Muscle of leg (tissue), 11 donors: ENCODE data around the gene SHROOM2. TPM values are rescaled to one million over a fixed set of nuclear protein-coding genes. Genes with fewer than 3 reads are reported as not detected.

ENCODE experiments used
- DNase-seq: peaks from one replicate; pipeline ENCODE4 v3.0.0; 2013
- H3K27ac ChIP-seq: one replicate; pipeline ENCODE4 v1.5.1; 2013; ENCODE audit warnings: mild to moderate bottlenecking, low read length, control low read depth
- H3K27me3 ChIP-seq: one replicate; pipeline ENCODE4 v1.6.1; 2013; ENCODE audit warnings: low read length; ENCODE audit not compliant: control insufficient read depth, insufficient read depth
- H3K36me3 ChIP-seq: one replicate; pipeline ENCODE4 v1.6.1; 2013; ENCODE audit warnings: low read length; ENCODE audit not compliant: control insufficient read depth, insufficient read depth
- H3K4me1 ChIP-seq: one replicate; pipeline ENCODE4 v1.6.1; 2013; ENCODE audit warnings: low read length; ENCODE audit not compliant: control insufficient read depth, insufficient read depth
- H3K4me3 ChIP-seq: one replicate; pipeline ENCODE4 v1.5.1; 2013; ENCODE audit warnings: low read length, control low read depth
- H3K9me3 ChIP-seq: replicated peaks from 2 replicates; pipeline ENCODE4 v1.6.1; 2013; ENCODE audit warnings: low read depth, low read length; ENCODE audit not compliant: control insufficient read depth
- WGBS: methylation state at CpG from one replicate; pipeline ENCODE4 v1.1.5; 2013; ENCODE audit warnings: missing lambda C conversion rate; ENCODE audit not compliant: insufficient coverage; 5-methylcytosine and 5-hydroxymethylcytosine counted together
- polyA plus RNA-seq, 8 donors: library from polyadenylated mRNA; unstranded; fragments of 120-200 nt; gene quantifications; one replicate each; pipeline versions ENCODE4 v1.2.1 to v1.2.3, GENCODE V29; 2013; ENCODE audit warnings: inconsistent platforms in 1 of 8, low replicate concordance in 1 of 8; ENCODE audit not compliant: insufficient read length in 8 of 8, insufficient read depth in 1 of 8
- total RNA-seq: library from RNA; stranded (reverse); fragments of 120-200 nt; gene quantifications from one replicate; pipeline ENCODE4 v1.2.4, GENCODE V29; 2013

The SHROOM2 gene
- total and polyA plus RNA-seq, 9 donors: 0.84 to 3.7 (median 1.7) TPM

DNA sequence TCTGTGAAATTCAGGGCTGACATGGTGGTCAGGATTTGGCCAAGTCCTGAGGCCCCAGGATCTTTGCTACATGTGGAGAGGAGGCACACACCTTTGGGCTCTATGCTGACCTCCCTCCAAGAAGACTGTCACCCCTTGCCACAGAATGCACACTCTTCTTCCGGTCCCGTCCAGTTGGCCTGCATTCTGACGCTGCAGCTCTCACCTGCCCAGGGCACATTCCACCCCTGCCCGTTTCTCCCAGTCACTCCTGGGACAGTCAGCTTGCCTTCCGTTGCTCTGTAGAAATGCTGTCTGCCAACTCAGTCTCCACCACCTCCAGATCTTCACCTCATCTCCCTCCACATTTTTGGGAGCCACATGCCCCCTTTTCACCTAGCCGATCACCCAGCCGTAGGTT, 76.7 kb downstream of the SHROOM2 start:
- H3K36me3 ChIP-seq: no peaks in the 10 kb centered on the region
- 88% methylated on average over 7 of the region's 7 CpGs for WGBS
- H3K4me3 ChIP-seq: no peak overlapping the region
- no peaks in the 10 kb centered on the region for H3K9me3 ChIP-seq
- no peak for DNase-seq
- H3K27ac ChIP-seq: no peak overlapping the region
- H3K27me3 ChIP-seq: peaks cover 22% of the 10 kb centered on the region
- no peaks in the 10 kb centered on the region for H3K4me1 ChIP-seq

DNA sequence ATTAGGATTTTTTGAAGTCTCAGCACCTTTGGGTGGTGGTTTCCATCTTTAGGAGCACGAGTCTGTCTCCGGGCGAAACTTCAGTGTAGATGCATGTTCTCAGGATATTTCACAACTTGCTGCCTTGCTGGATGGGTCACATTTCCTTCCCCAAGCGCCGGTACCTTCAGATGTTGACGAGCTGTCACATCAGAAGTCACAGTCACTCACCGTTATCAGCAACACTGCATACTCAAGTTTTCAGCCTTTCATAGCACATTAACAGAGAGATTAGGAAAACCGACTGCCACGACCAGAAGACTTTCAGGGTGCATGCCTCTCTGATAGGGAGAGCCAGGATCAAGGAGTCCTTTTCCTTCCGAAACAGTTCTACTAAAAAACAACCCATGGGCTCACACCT, 77.8 kb downstream of the SHROOM2 start:
- Histone ChIP-seq H3K27ac (no peak overlapping the region), H3K27me3 (peaks cover 18% of the 10 kb centered on the region), H3K4me3 (no peak overlapping the region), H3K9me3 (no peaks in the 10 kb centered on the region), H3K36me3 (no peaks in the 10 kb centered on the region), H3K4me1 (no peaks in the 10 kb centered on the region)
- WGBS: 76% methylated on average over 6 of the region's 10 CpGs
- peak; percentile 12 for DNase-seq

DNA sequence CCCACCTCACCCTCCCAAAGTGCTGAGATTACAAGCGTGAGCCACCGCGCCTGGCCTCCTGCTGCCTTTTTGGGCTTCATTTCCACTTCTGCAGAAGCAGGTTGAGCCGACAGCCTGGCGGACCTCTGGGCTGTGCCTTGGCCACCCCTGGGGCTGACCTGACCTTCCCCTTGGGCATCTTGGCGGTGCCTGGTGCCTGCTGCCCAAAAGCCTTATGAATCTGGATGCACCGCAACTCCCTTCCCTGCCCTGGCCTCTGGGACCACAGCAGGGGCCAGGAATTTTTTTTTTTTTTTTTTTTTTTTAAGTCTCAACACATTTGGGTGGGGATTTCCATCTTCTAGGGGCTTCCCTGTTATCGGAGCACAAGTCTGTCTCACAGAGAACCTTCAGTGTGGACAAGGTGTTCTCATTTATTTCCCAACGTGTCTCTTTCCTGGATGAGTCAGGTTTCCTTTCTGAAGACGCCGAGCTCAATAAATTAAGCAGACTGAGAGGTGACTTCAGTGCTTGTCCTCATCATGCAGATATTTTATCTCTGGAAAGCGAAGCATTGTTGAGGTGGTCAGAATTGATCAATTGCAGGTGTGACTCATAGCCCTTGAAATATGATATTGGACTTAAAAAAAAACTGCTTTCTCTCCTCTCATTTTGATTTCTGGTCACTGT, 79.7 kb downstream of the SHROOM2 start:
- no peak overlapping the region for H3K4me3 ChIP-seq
- no peaks in the 10 kb centered on the region for H3K9me3 ChIP-seq
- no peak overlapping the region for H3K27ac ChIP-seq
- no peaks in the 10 kb centered on the region for H3K36me3 ChIP-seq
- no peak for DNase-seq
- no peaks in the 10 kb centered on the region for H3K4me1 ChIP-seq
- WGBS: 90% methylated on average over 8 of the region's 12 CpGs
- peaks cover 13% of the 10 kb centered on the region for H3K27me3 ChIP-seq

GRCh38 chrX:9866633-9867032, 80.4 kb downstream of the SHROOM2 start:
- no peaks in the 10 kb centered on the region for H3K4me1 ChIP-seq
- WGBS: 60% methylated on average over 12 of the region's 13 CpGs

DNA sequence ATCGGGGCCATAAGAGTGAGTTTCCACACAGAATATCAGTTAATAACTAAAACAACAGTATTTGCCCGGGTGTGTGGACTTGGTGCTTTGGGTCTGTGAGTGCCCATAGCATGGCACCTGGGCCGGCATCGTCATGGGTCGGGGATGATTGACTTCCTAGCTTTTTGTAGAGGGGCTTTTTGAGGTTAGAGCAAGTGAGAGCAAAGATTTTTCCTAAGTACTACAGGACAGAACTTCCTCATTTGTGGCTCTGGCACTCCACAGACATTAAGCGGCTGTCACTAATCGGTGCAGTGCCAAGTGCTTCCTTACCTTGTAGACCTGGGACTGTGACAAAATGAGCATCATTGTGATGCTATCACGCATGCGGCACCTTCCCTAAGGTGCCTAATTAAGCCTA, 81.0 kb downstream of the SHROOM2 start:
- Histone ChIP-seq H3K36me3 (no peaks in the 10 kb centered on the region), H3K9me3 (no peaks in the 10 kb centered on the region), H3K4me3 (no peak overlapping the region), H3K27ac (no peak overlapping the region), H3K4me1 (no peaks in the 10 kb centered on the region), H3K27me3 (peaks cover 17% of the 10 kb centered on the region)
- WGBS: 80% methylated on average over 2 of the region's 9 CpGs
- DNase-seq: no peak

More at GRCh38 chrX:9866633-9867032, 80.4 kb downstream of the SHROOM2 start:
- no peak for DNase-seq
- no peak overlapping the region for H3K27ac ChIP-seq
- no peak overlapping the region for H3K4me3 ChIP-seq
- no peaks in the 10 kb centered on the region for H3K36me3 ChIP-seq
- peaks cover 17% of the 10 kb centered on the region for H3K27me3 ChIP-seq
- H3K9me3 ChIP-seq: no peaks in the 10 kb centered on the region

GRCh38 chrX:9867753-9868152, 81.5 kb downstream of the SHROOM2 start:
- Histone ChIP-seq H3K27ac (no peak overlapping the region), H3K4me3 (no peak overlapping the region), H3K9me3 (no peaks in the 10 kb centered on the region), H3K36me3 (no peaks in the 10 kb centered on the region), H3K4me1 (no peaks in the 10 kb centered on the region), H3K27me3 (peaks cover 15% of the 10 kb centered on the region)
- 60% methylated on average over 1 of the region's 4 CpGs for WGBS
- DNase-seq: no peak

GRCh38 chrX:9871701-9872268, 85.6 kb downstream of the SHROOM2 start:
- H3K9me3 ChIP-seq: no peaks in the 10 kb centered on the region
- H3K27me3 ChIP-seq: peaks cover 24% of the 10 kb centered on the region
- WGBS: no CpG with 5 or more reads among the region's 1 CpG
- no peak overlapping the region for H3K27ac ChIP-seq
- peak; percentile 10 for DNase-seq
- no peak overlapping the region for H3K4me3 ChIP-seq
- H3K4me1 ChIP-seq: no peaks in the 10 kb centered on the region
- H3K36me3 ChIP-seq: no peaks in the 10 kb centered on the region

- Histone ChIP-seq H3K4me1 (no peaks in the 10 kb centered on the region), H3K27me3 (peaks cover 32% of the 10 kb centered on the region)
- WGBS: 88% methylated on average over 9 of the region's 12 CpGs
Observed at GRCh38 chrX:9873360-9873759, 87.1 kb downstream of the SHROOM2 start.

GRCh38 chrX:9873952-9874351, 87.7 kb downstream of the SHROOM2 start:
- H3K9me3 ChIP-seq: no peaks in the 10 kb centered on the region
- DNase-seq: peak; percentile 14
- peaks cover 32% of the 10 kb centered on the region for H3K27me3 ChIP-seq
- 65% methylated on average over 6 of the region's 9 CpGs for WGBS
- H3K27ac ChIP-seq: no peak overlapping the region
- no peak overlapping the region for H3K4me3 ChIP-seq
- H3K36me3 ChIP-seq: no peaks in the 10 kb centered on the region
- no peaks in the 10 kb centered on the region for H3K4me1 ChIP-seq

More at GRCh38 chrX:9873360-9873759, 87.1 kb downstream of the SHROOM2 start:
- H3K4me3 ChIP-seq: no peak overlapping the region
- DNase-seq: no peak
- H3K9me3 ChIP-seq: no peaks in the 10 kb centered on the region
- H3K27ac ChIP-seq: no peak overlapping the region
- H3K36me3 ChIP-seq: no peaks in the 10 kb centered on the region

GRCh38 chrX:9874483-9874882, 88.3 kb downstream of the SHROOM2 start:
- Histone ChIP-seq H3K9me3 (no peaks in the 10 kb centered on the region), H3K27me3 (peaks cover 32% of the 10 kb centered on the region), H3K27ac (no peak overlapping the region), H3K36me3 (no peaks in the 10 kb centered on the region), H3K4me3 (no peak overlapping the region), H3K4me1 (no peaks in the 10 kb centered on the region)
- WGBS: 100% methylated on average over 1 of the region's 6 CpGs
- DNase-seq: no peak
